ENCODE data around the gene LNP1.

GRCh38 chr3:100471444-100471843, 70.1 kb downstream of the LNP1 start:
- TF ChIP-seq CTCF (IDR thresholded peaks at IDR 0.05) = no peak
- no peak for TF ChIP-seq POLR2A (IDR thresholded peaks at IDR 0.05)
- no peak for TF ChIP-seq POLR2AphosphoS5 (IDR thresholded peaks at IDR 0.05)
- no peak for TF ChIP-seq EP300 (IDR thresholded peaks at IDR 0.05)
